Neural progenitor cell (in vitro differentiated cells): ENCODE measurements around the gene STK39. TPM values are rescaled to one million over a fixed set of nuclear protein-coding genes. Genes with fewer than 3 reads are reported as not detected.

ENCODE experiments used
- DNase-seq: peaks from one replicate; pipeline ENCODE4 v3.0.0-alpha.2; 2016; ENCODE audit warnings: low spot score
- H2AFZ ChIP-seq: fragments of 200-600 bp; sonication (generic); replicated peaks from 2 replicates; pipeline ENCODE4 v1.6.1; 2016; ENCODE audit warnings: antibody characterized with exemption
- H3F3A ChIP-seq: fragments of 200-600 bp; sonication (generic); 2 replicates; pipeline ENCODE4 v1.6.1; 2016; ENCODE audit warnings: antibody characterized with exemption, low read depth
- H3K27ac ChIP-seq: fragments of 200-600 bp; sonication (generic); 2 replicates; pipeline ENCODE4 v1.5.1; 2016; ENCODE audit warnings: mild to moderate bottlenecking
- H3K27me3 ChIP-seq: fragments of 200-600 bp; sonication (generic); 2 replicates; pipeline ENCODE4 v1.6.1; 2016; ENCODE audit warnings: mild to moderate bottlenecking, moderate library complexity
- H3K36me3 ChIP-seq: fragments of 200-600 bp; sonication (generic); 2 replicates; pipeline ENCODE4 v1.5.1; 2016
- H3K4me1 ChIP-seq: fragments of 200-600 bp; sonication (generic); 2 replicates; pipeline ENCODE4 v1.6.1; 2016; ENCODE audit warnings: mixed run types
- H3K4me2 ChIP-seq: fragments of 200-600 bp; sonication (generic); 2 replicates; pipeline ENCODE4 v1.6.1; 2016
- H3K4me3 ChIP-seq: fragments of 200-600 bp; sonication (generic); 2 replicates; pipeline ENCODE4 v1.5.1; 2016
- H3K79me2 ChIP-seq: fragments of 200-600 bp; sonication (generic); 2 replicates; pipeline ENCODE4 v1.6.1; 2016; ENCODE audit warnings: low read depth
- H3K9ac ChIP-seq: fragments of 200-600 bp; sonication (generic); 2 replicates; pipeline ENCODE4 v1.6.1; 2016
- H3K9me3 ChIP-seq: fragments of 200-600 bp; sonication (generic); 2 replicates; pipeline ENCODE4 v1.5.1; 2016; ENCODE audit warnings: low read depth
- H4K20me1 ChIP-seq: fragments of 200-600 bp; sonication (generic); 2 replicates; pipeline ENCODE4 v1.6.1; 2016; ENCODE audit warnings: low read depth
- H3K27ac Mint-ChIP-seq: 3 replicates; pipeline ENCODE4 v1.8.0; 2021; ENCODE audit warnings: mixed read lengths
- H3K27me3 Mint-ChIP-seq: 2 replicates; pipeline ENCODE4 v1.8.0; 2022; ENCODE audit warnings: low read depth, mild to moderate bottlenecking, inconsistent platforms, moderate library complexity, mixed read lengths; ENCODE audit not compliant: insufficient read depth
- H3K36me3 Mint-ChIP-seq: 3 replicates; pipeline ENCODE4 v1.8.0; 2021; ENCODE audit warnings: mixed read lengths
- H3K4me1 Mint-ChIP-seq: 3 replicates; pipeline ENCODE4 v1.8.0; 2021; ENCODE audit warnings: mixed read lengths
- H3K4me3 Mint-ChIP-seq: 3 replicates; pipeline ENCODE4 v1.8.0; 2021; ENCODE audit warnings: mild to moderate bottlenecking, moderate library complexity, mixed read lengths
- H3K9me3 Mint-ChIP-seq: 3 replicates; pipeline ENCODE4 v1.8.0; 2020; ENCODE audit warnings: mixed read lengths
- EZH2 ChIP-seq: fragments of 200-600 bp; sonication (generic); IDR thresholded peaks from 2 replicates; pipeline ENCODE4 v1.6.1; 2017; ENCODE audit warnings: antibody characterized with exemption, mild to moderate bottlenecking, moderate library complexity
- EZH2phosphoT487 ChIP-seq: fragments of 200-600 bp; sonication (generic); IDR thresholded peaks from 2 replicates; pipeline ENCODE4 v1.6.1; 2017; ENCODE audit warnings: antibody characterized with exemption
- total RNA-seq: library from RNA; depleted of rRNA; stranded (reverse); fragments of >200 nt; gene quantifications from 2 replicates; pipeline ENCODE4 v1.2.3, GENCODE V29; 2015; ENCODE audit warnings: low replicate concordance
- TF ChIP-seq, protein P1 (sequence below): fragments of 200-600 bp; sonication (generic); IDR thresholded peaks from 2 replicates; pipeline ENCODE4 v1.5.1; 2017; ENCODE audit warnings: antibody characterized with exemption, mild to moderate bottlenecking

The STK39 gene
- total RNA-seq, 1 donor from 2014 or later: 23.8 TPM

DNA sequence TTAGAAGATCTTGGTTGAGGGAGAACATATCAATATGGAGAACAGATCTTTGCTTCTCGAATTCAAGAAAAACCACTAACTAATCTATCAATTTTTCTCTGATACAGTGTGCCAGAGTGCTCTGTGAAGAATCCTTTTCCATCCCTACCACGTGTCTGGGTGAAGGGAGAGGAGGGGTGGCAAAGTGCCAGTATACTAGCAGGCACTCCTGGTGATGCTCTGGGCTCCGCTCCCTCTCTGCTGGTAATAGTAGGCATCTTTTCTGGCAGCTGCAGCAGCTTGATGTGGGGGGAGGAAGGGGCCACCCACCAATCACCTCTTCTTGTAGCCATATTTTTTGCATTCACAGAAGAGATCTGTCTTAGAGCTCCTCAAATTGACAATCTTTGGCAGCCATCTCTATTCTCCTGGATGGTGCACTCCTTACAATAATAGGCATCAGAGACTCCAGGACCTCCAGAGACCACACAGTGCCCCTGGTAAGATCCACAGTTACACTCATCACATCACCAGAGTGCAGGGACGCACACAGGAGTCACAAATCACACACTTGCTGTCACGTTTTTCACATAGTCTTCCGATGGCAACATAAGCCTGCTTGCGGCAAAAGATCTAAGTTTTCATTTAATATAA is 15.7 kb downstream of the STK39 start:
- no peaks in the 10 kb centered on the region for H3K27me3 ChIP-seq
- H3K4me2 ChIP-seq: no peak overlapping the region
- DNase-seq: no peak
- Mint-ChIP-seq H3K4me3 (no peak overlapping the region), H3K9me3 (peaks cover 6% of the 10 kb centered on the region), H3K36me3 (peaks cover 21% of the 10 kb centered on the region), H3K27ac (no peak overlapping the region), H3K4me1 (no peaks in the 10 kb centered on the region), H3K27me3 (no peaks in the 10 kb centered on the region)
- no peak overlapping the region for H3K27ac ChIP-seq
- no peaks in the 10 kb centered on the region for H3K36me3 ChIP-seq
- no peaks in the 10 kb centered on the region for H3K9me3 ChIP-seq
- H4K20me1 ChIP-seq: no peaks in the 10 kb centered on the region
- H3K9ac ChIP-seq: no peak overlapping the region
- no peak overlapping the region for H3K4me3 ChIP-seq
- no peaks in the 10 kb centered on the region for H3K79me2 ChIP-seq
- H3K4me1 ChIP-seq: no peaks in the 10 kb centered on the region
- TF ChIP-seq, protein P1, sequence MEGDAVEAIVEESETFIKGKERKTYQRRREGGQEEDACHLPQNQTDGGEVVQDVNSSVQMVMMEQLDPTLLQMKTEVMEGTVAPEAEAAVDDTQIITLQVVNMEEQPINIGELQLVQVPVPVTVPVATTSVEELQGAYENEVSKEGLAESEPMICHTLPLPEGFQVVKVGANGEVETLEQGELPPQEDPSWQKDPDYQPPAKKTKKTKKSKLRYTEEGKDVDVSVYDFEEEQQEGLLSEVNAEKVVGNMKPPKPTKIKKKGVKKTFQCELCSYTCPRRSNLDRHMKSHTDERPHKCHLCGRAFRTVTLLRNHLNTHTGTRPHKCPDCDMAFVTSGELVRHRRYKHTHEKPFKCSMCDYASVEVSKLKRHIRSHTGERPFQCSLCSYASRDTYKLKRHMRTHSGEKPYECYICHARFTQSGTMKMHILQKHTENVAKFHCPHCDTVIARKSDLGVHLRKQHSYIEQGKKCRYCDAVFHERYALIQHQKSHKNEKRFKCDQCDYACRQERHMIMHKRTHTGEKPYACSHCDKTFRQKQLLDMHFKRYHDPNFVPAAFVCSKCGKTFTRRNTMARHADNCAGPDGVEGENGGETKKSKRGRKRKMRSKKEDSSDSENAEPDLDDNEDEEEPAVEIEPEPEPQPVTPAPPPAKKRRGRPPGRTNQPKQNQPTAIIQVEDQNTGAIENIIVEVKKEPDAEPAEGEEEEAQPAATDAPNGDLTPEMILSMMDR: no peak
- TF ChIP-seq EZH2 (no peak), EZH2phosphoT487 (no peak)
- H3F3A ChIP-seq: no peaks in the 10 kb centered on the region
- no peak overlapping the region for H2AFZ ChIP-seq

DNA sequence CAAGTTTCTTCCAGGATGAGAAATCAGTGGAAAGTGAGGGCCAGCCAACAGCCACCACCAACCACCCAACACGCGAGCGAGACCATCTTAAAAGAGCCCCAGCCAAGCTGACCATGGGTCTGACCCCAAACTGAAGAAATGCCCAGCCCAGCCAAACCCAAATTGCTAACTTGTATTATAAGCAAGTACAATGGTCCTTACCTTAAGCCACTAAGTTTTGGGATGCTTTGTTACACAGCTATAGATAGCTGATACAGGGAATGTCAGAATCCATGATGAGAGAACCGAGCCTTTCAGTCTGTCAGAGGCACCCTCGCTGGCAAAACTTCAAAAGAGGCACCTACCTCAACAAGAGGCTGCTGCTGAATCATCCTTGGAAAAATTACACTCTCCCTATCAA is 17.0 kb downstream of the STK39 start:
- H3K27ac ChIP-seq: no peak overlapping the region
- no peak for DNase-seq
- no peak overlapping the region for H3K4me3 ChIP-seq
- H3K4me2 ChIP-seq: no peak overlapping the region
- H3K4me1 Mint-ChIP-seq: no peaks in the 10 kb centered on the region
- H3K9me3 Mint-ChIP-seq: peaks cover 6% of the 10 kb centered on the region
- no peaks in the 10 kb centered on the region for H3K9me3 ChIP-seq
- no peaks in the 10 kb centered on the region for H3K36me3 ChIP-seq
- H3K4me3 Mint-ChIP-seq: no peak overlapping the region
- H3K27me3 Mint-ChIP-seq: no peaks in the 10 kb centered on the region
- H3F3A ChIP-seq: no peaks in the 10 kb centered on the region
- no peak overlapping the region for H2AFZ ChIP-seq
- no peak overlapping the region for H3K9ac ChIP-seq
- no peak overlapping the region for H3K27ac Mint-ChIP-seq
- no peaks in the 10 kb centered on the region for H3K27me3 ChIP-seq
- peaks cover 23% of the 10 kb centered on the region for H3K36me3 Mint-ChIP-seq
- TF ChIP-seq EZH2phosphoT487 (no peak), EZH2 (no peak)
- TF ChIP-seq, protein P1: no peak
- H3K4me1 ChIP-seq: no peaks in the 10 kb centered on the region
- H4K20me1 ChIP-seq: no peaks in the 10 kb centered on the region
- no peaks in the 10 kb centered on the region for H3K79me2 ChIP-seq

DNA sequence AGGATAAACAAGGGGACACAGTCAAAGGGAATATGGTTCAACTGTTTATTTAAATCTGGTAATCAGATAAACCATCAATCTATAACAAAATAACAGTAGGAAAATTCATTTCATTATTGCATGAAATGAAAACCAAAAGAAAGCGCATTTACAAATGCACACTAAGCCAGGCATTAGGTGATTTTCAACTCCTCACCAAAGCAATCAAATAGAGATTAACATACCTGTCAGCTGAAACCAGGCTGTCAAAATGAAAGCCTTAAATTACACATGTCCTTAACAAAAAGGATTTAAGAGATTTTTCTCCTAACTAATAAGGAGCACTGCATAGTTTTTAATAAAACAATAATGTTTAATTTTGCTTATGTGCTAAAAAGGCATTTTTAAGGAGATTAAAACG is 23.0 kb downstream of the STK39 start:
- Histone ChIP-seq H3K4me2 (no peak overlapping the region), H3F3A (peaks cover 4% of the 10 kb centered on the region), H3K9me3 (no peaks in the 10 kb centered on the region), H3K27ac (no peak overlapping the region), H4K20me1 (no peaks in the 10 kb centered on the region), H2AFZ (no peak overlapping the region), H3K4me1 (peaks cover 19% of the 10 kb centered on the region), H3K36me3 (no peaks in the 10 kb centered on the region), H3K4me3 (no peak overlapping the region), H3K9ac (no peak overlapping the region), H3K79me2 (no peaks in the 10 kb centered on the region), H3K27me3 (no peaks in the 10 kb centered on the region)
- no peak for TF ChIP-seq EZH2
- TF ChIP-seq, protein P1: no peak
- TF ChIP-seq EZH2phosphoT487: no peak
- Mint-ChIP-seq H3K4me1 (peaks cover 37% of the 10 kb centered on the region), H3K27ac (no peak overlapping the region), H3K9me3 (no peaks in the 10 kb centered on the region), H3K4me3 (no peak overlapping the region), H3K27me3 (no peaks in the 10 kb centered on the region), H3K36me3 (peaks cover 10% of the 10 kb centered on the region)
- DNase-seq: no peak
